Liver (tissue), 9 donors: ENCODE data around the gene BCAR3. TPM values are rescaled to one million over a fixed set of nuclear protein-coding genes. Genes with fewer than 3 reads are reported as not detected.
A peak's percentile ranks its signal among the peaks of the same experiment; 100 is the strongest.
"Not testable (repeated sequence)": the region's sequence is repeated elsewhere in the genome, so short reads cannot be mapped to it uniquely, and the experiment has no call there.

Source experiments
- DNase-seq: peaks from one replicate; pipeline ENCODE4 v3.0.0-alpha.2; 2017; ENCODE audit warnings: low spot score
- H3K27ac ChIP-seq, 2 donors: one replicate each; pipeline ENCODE4 v1.7.0; 2013; ENCODE audit warnings: inconsistent platforms in 2 of 2, low read length in 2 of 2, control low read depth in 1 of 2, low read depth in 1 of 2, mild to moderate bottlenecking in 1 of 2
- H3K27me3 ChIP-seq, 4 donors: one replicate each; pipeline versions ENCODE4 v1.6.1 to v1.7.0; 2013; ENCODE audit warnings: low read length in 3 of 4, inconsistent platforms in 1 of 4, mild to moderate bottlenecking in 1 of 4, moderate library complexity in 1 of 4; ENCODE audit not compliant: control insufficient read depth in 4 of 4, insufficient read depth in 4 of 4
- H3K36me3 ChIP-seq, 4 donors: one replicate each; pipeline versions ENCODE4 v1.6.1 to v1.7.0; 2013; ENCODE audit warnings: low read length in 3 of 4, mild to moderate bottlenecking in 3 of 4, low read depth in 1 of 4, moderate library complexity in 1 of 4; ENCODE audit not compliant: control insufficient read depth in 4 of 4, insufficient read depth in 3 of 4
- H3K4me1 ChIP-seq, 4 donors: one replicate each; pipeline versions ENCODE4 v1.6.1 to v1.7.0; 2013; ENCODE audit warnings: low read length in 3 of 4, mild to moderate bottlenecking in 3 of 4, moderate library complexity in 1 of 4; ENCODE audit not compliant: control insufficient read depth in 4 of 4, insufficient read depth in 4 of 4
- H3K4me3 ChIP-seq, 3 donors: one replicate each; pipeline versions ENCODE4 v1.6.1 to v1.7.0; 2013; ENCODE audit warnings: low read length in 3 of 3, control low read depth in 1 of 3, low read depth in 1 of 3, mild to moderate bottlenecking in 1 of 3
- H3K9ac ChIP-seq, 2 donors: one replicate each; pipeline ENCODE4 v1.7.0; 2013; ENCODE audit warnings: low read length in 2 of 2, mild to moderate bottlenecking in 2 of 2, moderate library complexity in 2 of 2, control low read depth in 1 of 2, low read depth in 1 of 2
- H3K9me3 ChIP-seq, 4 donors: one replicate each; pipeline versions ENCODE4 v1.6.1 to v1.7.0; 2013; ENCODE audit warnings: low read length in 3 of 4; ENCODE audit not compliant: control insufficient read depth in 4 of 4
- FOXA2 ChIP-seq: IDR thresholded peaks from 2 replicates; pipeline ENCODE4 v1.6.1; 2016; ENCODE audit warnings: antibody characterized with exemption
- NR2F2 ChIP-seq: IDR thresholded peaks from 2 replicates; pipeline ENCODE4 v1.6.1; 2016; ENCODE audit warnings: antibody characterized with exemption
- RAD21 ChIP-seq, 2 donors: IDR thresholded peaks; 2 replicates each; pipeline ENCODE4 v1.6.1; 2016; ENCODE audit warnings: antibody characterized with exemption in 2 of 2, mild to moderate bottlenecking in 2 of 2
- WGBS: extraction: QIAGEN DNeasy Blood & Tissue Kit; methylation state at CpG from one replicate; pipeline ENCODE4 v1.1.7; 2013; 5-methylcytosine and 5-hydroxymethylcytosine counted together
- polyA plus RNA-seq, 2 donors: library from polyadenylated mRNA; stranded (reverse) in 1 of 2; unstranded in 1 of 2; fragments of 200-250 nt in 1 of 2; fragments of >200 nt in 1 of 2; fragmentation: Nextera tagmentation in 1 of 2; extraction: Ambion mirVana in 1 of 2; gene quantifications; one replicate each; pipeline versions ENCODE4 v1.2.1 to v1.2.3, GENCODE V29; 2013 to 2015
- total RNA-seq, 2 donors: library from RNA; depleted of rRNA; stranded (reverse); fragments of >200 nt; gene quantifications; one replicate each; pipeline ENCODE4 v1.2.3, GENCODE V29; 2014
- TF ChIP-seq, protein P1 (sequence below): fragments of 150-350 bp; IDR thresholded peaks from 2 replicates; pipeline ENCODE4 v1.5.1; 2017; ENCODE audit warnings: improper control_type of control experiment, low read depth, low read length; ENCODE audit not compliant: missing input control
- TF ChIP-seq, protein P2 (sequence below): IDR thresholded peaks from 2 replicates; pipeline ENCODE4 v1.6.1; 2016; ENCODE audit warnings: antibody characterized with exemption
- TF ChIP-seq, protein P3 (sequence below): IDR thresholded peaks from 2 replicates; pipeline ENCODE4 v1.6.1; 2016; ENCODE audit warnings: antibody characterized with exemption
- TF ChIP-seq, protein P4 (sequence below): IDR thresholded peaks from 2 replicates; pipeline ENCODE4 v1.6.1; 2016; ENCODE audit warnings: antibody characterized with exemption, mild to moderate bottlenecking
- donor health status: healthy.
- donor health status: healthy.
- donor health status: healthy.
- donor health status: healthy.
- donor health status: healthy.

Gene BCAR3
- total and polyA plus RNA-seq, 4 donors, result 2.8 to 10.3 (median 7.7) TPM

DNA sequence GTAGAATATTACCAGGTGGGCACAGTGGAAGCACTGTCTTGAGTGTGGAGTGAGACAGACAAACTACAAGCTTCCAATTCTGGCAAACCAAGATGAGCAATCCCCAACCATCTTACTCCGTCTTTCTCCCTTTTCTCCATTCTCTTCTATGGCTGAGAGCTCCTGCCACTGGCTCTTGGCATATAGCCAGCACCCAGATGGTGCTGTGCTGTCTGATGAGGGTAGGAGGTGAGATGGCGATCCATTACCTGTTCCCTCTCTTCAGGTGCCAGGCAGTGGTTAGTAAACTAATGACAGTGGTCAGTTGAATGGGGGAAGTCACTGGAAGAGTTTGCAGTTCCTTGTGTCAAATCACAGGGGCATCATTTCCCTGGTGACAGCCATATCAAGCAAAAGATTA is 125.3 kb downstream of the BCAR3 start (continued):
- TF ChIP-seq, protein P1, sequence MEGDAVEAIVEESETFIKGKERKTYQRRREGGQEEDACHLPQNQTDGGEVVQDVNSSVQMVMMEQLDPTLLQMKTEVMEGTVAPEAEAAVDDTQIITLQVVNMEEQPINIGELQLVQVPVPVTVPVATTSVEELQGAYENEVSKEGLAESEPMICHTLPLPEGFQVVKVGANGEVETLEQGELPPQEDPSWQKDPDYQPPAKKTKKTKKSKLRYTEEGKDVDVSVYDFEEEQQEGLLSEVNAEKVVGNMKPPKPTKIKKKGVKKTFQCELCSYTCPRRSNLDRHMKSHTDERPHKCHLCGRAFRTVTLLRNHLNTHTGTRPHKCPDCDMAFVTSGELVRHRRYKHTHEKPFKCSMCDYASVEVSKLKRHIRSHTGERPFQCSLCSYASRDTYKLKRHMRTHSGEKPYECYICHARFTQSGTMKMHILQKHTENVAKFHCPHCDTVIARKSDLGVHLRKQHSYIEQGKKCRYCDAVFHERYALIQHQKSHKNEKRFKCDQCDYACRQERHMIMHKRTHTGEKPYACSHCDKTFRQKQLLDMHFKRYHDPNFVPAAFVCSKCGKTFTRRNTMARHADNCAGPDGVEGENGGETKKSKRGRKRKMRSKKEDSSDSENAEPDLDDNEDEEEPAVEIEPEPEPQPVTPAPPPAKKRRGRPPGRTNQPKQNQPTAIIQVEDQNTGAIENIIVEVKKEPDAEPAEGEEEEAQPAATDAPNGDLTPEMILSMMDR, result no peak
- TF ChIP-seq FOXA2, result no peak
- TF ChIP-seq, protein P2, sequence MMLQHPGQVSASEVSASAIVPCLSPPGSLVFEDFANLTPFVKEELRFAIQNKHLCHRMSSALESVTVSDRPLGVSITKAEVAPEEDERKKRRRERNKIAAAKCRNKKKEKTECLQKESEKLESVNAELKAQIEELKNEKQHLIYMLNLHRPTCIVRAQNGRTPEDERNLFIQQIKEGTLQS, result no peak
- no peak for TF ChIP-seq RAD21 (IDR thresholded peaks at IDR 0.05)

DNA sequence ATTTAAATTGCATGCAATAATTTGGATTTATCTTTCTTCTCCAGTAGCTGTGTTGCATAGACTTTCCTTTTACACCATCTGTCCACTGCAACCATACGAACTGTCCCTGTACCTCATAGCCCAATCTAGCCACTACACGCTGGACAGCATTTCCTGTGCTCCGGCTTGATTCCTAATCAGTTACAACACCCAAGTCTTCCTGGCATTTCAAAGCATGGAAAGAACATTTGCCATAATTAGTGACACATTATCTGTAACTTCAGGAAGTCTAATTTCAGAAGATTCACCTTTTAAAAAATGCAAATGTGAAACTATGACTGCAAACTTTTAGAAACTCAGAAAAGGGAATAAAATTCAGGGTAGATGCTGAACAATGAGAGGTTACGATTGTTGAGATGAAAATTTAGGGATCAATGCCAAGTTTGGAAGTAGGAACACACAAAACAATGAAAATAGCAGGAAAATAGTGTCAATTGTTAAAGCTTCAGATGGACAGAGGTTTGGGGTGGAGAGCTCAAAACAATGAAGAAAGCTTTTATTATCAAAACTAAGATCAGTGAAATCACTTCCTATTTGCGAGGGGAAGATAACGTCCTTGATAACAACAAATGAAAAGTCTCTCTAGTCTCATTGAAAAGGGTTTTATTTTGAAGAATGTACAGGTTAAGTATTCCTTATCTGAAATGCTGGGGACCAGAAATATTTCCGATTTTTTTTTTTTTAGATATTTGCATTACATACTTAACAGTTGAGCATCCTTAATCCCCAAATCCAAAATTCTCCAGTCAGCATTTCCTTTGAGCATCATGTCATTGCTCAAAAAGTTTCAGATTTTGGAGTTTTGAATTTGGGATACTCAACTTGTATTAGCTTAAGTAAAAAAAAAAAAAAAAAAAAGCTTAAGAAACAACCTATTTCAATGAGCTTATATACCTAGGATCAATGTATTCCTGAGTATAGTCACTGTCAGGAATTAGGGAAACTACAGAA is 126.5 kb downstream of the BCAR3 start:
- Histone ChIP-seq H3K4me1 (peaks cover 0 to 5% (median 1%) of the 10 kb centered on the region in 4 donors), H3K9ac (no peak overlapping the region), H3K9me3 (no peaks in the 10 kb centered on the region), H3K4me3 (no peak overlapping the region), H3K27me3 (no peaks in the 10 kb centered on the region), H3K27ac (no peak overlapping the region), H3K36me3 (peaks cover 0 to 14% (median 7%) of the 10 kb centered on the region in 4 donors)
- TF ChIP-seq NR2F2, result peak; percentile 66
- TF ChIP-seq, protein P3, sequence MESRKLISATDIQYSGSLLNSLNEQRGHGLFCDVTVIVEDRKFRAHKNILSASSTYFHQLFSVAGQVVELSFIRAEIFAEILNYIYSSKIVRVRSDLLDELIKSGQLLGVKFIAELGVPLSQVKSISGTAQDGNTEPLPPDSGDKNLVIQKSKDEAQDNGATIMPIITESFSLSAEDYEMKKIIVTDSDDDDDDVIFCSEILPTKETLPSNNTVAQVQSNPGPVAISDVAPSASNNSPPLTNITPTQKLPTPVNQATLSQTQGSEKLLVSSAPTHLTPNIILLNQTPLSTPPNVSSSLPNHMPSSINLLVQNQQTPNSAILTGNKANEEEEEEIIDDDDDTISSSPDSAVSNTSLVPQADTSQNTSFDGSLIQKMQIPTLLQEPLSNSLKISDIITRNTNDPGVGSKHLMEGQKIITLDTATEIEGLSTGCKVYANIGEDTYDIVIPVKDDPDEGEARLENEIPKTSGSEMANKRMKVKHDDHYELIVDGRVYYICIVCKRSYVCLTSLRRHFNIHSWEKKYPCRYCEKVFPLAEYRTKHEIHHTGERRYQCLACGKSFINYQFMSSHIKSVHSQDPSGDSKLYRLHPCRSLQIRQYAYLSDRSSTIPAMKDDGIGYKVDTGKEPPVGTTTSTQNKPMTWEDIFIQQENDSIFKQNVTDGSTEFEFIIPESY, result no peak
- TF ChIP-seq, protein P4, sequence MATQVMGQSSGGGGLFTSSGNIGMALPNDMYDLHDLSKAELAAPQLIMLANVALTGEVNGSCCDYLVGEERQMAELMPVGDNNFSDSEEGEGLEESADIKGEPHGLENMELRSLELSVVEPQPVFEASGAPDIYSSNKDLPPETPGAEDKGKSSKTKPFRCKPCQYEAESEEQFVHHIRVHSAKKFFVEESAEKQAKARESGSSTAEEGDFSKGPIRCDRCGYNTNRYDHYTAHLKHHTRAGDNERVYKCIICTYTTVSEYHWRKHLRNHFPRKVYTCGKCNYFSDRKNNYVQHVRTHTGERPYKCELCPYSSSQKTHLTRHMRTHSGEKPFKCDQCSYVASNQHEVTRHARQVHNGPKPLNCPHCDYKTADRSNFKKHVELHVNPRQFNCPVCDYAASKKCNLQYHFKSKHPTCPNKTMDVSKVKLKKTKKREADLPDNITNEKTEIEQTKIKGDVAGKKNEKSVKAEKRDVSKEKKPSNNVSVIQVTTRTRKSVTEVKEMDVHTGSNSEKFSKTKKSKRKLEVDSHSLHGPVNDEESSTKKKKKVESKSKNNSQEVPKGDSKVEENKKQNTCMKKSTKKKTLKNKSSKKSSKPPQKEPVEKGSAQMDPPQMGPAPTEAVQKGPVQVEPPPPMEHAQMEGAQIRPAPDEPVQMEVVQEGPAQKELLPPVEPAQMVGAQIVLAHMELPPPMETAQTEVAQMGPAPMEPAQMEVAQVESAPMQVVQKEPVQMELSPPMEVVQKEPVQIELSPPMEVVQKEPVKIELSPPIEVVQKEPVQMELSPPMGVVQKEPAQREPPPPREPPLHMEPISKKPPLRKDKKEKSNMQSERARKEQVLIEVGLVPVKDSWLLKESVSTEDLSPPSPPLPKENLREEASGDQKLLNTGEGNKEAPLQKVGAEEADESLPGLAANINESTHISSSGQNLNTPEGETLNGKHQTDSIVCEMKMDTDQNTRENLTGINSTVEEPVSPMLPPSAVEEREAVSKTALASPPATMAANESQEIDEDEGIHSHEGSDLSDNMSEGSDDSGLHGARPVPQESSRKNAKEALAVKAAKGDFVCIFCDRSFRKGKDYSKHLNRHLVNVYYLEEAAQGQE, result peak; percentile 79
- no peak for DNase-seq
- WGBS, result 65% methylated on average over 7 of the region's 7 CpGs

DNA sequence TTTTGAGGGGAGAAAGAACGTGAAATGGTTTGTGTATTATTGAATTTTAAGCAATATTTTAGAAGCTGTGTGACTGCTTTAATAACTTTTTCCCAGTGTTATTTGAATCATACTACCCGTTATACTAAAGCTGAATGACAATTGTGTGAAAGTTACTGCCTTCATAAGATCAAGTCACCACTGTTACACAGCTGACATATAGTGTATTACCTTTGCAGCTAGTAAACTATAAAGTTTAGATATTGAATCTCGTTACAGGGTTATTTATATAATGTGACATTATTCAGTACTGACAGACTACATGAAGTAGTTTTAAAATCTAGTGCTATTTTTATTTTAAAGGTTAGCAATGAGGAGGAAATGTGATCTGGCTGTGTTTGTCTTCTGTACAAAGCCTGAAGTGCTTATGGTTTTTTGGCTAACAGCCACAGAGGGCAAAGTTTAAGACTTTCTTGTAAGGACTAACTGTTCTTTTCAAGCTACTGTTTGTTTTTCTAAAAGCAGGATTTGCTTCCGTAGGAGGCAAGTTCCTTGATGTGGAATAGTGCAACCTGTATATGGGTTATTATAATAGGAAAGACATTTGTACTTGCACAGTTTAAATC is 127.6 kb downstream of the BCAR3 start:
- WGBS, result 59% methylated on average over 4 of the region's 4 CpGs
- not testable (repeated sequence) for H3K27ac ChIP-seq, DNase-seq, H3K4me3 ChIP-seq, H3K27me3 ChIP-seq, H3K9ac ChIP-seq, H3K4me1 ChIP-seq, H3K9me3 ChIP-seq
- H3K36me3 ChIP-seq, result peaks cover 0 to 20% (median 5%) of the 10 kb centered on the region in 4 donors
- TF ChIP-seq RAD21 (IDR thresholded peaks at IDR 0.05) (peak in 1 of 2 donors; percentile 12), NR2F2 (peak; percentile 92)
